ENCODE data around the gene CYP2C18.
"Not testable (repeated sequence)": the region's sequence is repeated elsewhere in the genome, so short reads cannot be mapped to it uniquely, and the experiment has no call there.

CYP2C18 gene

DNA sequence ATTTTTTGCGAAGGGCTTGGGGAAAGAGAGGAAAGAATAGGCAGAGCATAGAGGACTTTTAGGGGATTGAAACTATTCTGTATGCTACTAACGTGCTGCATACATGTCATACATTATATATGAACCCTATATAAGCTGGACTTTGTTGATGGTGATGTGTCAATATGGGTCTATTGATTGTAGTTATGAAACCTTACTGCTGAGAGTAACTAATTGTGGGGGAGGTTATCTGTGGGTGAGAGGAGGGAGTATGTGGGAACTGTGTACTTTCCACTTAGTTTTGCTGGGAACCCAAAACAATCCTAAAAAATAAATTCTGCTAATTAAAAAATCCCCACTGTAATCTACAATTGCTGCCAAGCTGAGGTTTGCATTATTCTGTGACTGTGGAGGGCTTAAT, 63.6 kb downstream of the CYP2C18 start:
- no peak for DNase-seq (ENCODE audit: low read depth, low spot score)

DNA sequence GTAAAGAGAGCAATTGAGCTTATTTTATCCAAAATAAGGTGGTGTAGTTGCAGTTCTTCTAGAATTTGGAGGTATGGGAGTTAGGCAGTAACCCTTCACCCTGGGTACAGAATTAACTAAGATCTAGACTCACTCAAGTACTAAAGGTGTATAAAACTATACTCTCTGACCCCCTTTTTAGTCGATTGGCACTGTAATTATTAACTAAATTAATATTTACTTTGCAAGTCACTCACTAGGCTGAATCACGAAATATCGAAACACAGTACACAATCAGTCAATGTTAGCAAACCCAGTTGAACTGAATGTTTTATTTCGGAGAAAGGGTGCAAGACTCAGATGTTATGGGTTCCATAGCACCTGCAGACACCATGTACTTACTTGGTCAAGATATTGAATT, 64.3 kb downstream of the CYP2C18 start:
- DNase-seq (ENCODE audit: low read depth, low spot score): no peak

DNA sequence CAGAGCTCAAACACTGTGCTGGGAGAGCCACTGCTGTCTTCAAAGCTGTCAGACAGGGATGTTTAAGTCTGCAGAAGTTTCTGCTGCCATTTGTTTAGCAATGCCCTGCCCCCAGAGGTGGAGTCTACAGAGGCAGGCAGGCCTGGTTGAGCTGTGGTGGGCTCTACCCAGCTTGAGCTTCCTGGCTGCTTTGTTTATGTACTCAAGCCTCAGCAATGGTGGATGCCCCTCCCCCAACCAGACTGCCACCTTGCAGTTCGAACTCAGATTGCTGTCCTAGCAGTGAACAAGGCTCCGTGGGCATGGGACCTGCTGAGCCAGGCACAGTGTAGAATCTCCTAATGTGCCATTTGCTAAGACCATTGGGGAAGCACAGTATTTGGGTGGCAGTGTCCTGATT, 74.4 kb downstream of the CYP2C18 start:
- no peak for DNase-seq (ENCODE audit: low read depth, low spot score)

DNA sequence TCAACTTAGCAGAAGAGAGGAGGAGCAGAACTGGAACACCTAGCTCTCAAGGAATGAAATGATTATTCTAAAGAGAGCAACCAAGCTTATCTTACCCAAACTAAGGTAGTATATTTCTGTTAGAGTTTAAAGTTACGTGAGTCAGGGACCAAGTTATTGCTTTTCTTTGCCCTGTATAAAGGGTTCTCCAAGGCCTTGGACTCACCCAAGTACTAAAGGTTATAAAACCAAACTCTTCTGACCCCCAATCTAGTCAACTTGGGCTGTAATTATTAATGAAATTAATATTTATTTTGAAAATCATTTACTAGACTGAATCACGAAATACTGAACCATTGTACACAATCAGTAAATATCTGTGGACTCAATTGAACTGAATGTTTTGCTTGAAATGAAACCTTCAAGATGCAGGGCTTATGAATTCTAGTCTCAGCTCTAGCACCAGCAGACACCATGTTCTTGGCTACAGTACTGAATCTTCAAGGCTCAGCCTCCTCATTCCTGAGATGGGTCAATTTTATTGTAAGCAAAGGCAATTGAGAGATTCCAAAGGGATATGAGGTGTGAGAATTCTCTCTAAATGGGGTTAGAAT, 77.2 kb downstream of the CYP2C18 start:
- DNase-seq (ENCODE audit: low read depth, low spot score): no peak

DNA sequence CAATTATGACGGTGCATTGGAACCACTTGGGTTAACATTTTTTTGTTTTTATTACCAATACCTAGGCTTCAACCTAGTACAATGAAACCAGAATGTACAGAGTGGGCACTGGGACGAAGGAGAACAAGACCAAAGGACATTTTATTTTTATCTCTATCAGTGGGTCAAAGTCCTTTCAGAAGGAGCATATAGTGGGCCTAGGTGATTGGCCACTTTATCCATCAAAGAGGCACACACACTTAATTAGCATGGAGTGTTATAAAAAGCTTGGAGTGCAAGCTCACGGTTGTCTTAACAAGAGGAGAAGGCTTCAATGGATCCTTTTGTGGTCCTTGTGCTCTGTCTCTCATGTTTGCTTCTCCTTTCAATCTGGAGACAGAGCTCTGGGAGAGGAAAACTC, 78.9 kb downstream of the CYP2C18 start, which contains the start of gene CYP2C19:
CYP2C19 (plus strand) TSS at position 289 of the 400 bp plus-strand sequence; CDS start at position 314, 25 bp downstream.
- no peak for DNase-seq (ENCODE audit: low read depth, low spot score)

DNA sequence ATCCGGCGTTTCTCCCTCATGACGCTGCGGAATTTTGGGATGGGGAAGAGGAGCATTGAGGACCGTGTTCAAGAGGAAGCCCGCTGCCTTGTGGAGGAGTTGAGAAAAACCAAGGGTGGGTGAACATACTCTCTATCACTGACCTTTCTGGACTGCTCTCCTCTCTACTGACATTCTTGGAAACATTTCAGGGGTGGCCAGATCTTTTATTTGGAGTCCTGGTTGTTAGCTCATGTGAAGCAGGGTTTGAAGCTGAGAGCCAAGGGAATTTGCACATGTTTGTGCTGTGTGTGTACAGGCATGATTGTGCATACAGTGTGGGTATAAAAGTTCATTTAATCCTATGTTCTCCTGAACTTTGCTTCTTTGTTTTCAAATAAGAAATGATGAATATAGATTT, 91.9 kb downstream of the CYP2C18 start:
- not testable (repeated sequence) for DNase-seq (ENCODE audit: low read depth, low spot score)

DNA sequence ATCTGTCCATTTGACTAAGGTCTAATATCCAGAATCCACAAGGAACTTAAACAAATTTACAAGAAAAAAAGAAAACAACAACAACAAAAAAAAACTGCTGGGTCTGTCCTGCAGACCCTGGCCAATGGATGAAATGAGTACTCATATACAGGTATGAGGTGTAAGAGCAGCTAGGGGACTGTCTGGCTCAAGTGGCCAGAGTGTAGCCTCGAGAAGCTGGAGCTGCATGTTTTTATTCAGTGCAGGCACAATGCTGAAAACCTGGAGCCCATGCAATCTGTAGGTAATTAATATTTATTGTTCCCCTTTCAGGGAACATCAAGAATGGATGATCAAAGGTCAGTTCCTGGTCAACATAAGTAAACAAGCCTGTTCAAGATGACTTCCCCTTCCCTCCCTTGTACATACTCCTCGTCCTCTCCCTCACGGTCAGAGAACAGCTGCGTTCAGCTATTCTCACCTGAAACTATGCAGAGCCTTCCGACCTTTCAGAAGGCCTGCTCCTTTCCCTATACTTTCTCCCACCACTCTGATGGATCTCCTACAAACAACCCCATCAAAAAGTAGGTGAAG, 94.4 kb downstream of the CYP2C18 start:
- DNase-seq (ENCODE audit: low read depth, low spot score): no peak

DNA sequence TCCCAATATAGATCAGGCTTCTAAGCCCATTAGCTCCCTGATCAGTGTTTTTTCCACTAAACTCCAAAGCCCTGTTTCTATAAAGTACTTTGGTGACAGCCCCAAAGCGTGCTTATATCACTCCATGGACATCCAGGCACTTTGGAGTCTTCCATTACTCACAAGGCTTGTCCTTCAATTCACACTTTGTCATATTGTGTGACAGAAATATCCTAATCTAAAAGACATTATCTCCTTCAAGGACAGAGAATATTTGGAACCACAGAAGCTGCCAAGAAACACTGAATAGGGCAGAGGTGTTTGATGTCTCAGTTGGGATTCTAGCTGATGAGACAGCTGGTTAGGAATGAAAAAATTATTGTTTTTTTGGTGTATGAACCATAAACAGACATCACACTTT, 97.3 kb downstream of the CYP2C18 start:
- no peak for DNase-seq (ENCODE audit: low read depth, low spot score)

DNA sequence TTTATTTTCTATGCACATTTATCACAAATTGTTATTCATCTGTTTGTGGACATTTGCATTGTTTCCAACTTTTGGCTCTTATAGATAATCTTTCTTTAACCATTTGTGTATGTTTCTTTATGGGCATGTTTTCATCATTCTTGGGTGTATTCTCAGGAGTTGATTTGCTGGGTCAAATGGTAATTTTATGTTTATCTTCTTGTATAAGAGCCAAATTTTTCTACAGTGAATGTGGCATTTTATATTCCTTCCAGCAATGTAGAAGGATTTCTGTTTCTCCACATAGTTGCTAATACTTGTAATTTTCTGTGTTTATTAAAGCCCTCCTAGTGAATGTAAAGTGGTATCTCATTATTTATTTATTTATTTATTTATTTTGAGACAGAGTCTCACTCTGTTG, 100.7 kb downstream of the CYP2C18 start:
- no peak for DNase-seq (ENCODE audit: low read depth, low spot score)

DNA sequence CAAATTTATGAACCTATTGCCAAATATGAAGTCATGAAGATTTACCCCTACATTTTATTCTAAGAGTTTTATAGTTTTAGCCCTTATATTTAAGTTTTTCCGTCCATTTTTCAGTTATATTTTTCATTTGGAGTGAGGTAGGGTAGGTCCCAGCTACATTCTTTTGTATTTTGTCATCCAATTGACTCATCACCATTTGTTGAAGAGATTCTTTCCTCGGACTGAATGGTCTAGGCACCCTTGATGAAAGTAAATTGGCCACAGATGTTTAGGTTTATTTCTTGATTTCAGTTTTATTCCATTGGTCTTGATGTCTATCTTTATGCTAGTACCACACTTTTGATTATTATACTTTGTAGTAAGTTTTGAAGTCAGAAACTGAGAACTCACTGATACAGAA, 101.7 kb downstream of the CYP2C18 start:
- no peak for DNase-seq (ENCODE audit: low read depth, low spot score)

Measured in smooth muscle cell of the brain vasculature (primary cell).